ENCODE data around the gene GRK5.

- TF ChIP-seq CTCF (conservative IDR thresholded peaks at IDR 0.05; ENCODE audit: low read length): no peak
- TF ChIP-seq EZH2phosphoT487 (IDR thresholded peaks at IDR 0.05; ENCODE audit: borderline replicate concordance): no peak
Observed at GRCh38 chr10:119466655-119467054, 259.3 kb downstream of the GRK5 start.

Measured in Loucy (cell line).